AG09309 (cell line): ENCODE results near the gene CHID1.

Experiments used
- DNase-seq: peaks from one replicate; pipeline ENCODE4 v3.0.0-alpha.2; 2010; ENCODE audit warnings: low read depth
- H3K4me3 ChIP-seq: 2 replicates; pipeline ENCODE4 v1.5.1; 2011; ENCODE audit warnings: mild to moderate bottlenecking, low read depth, low read length, moderate library complexity; ENCODE audit not compliant: control insufficient read depth
- TF ChIP-seq, protein P1 (sequence below): IDR thresholded peaks from 2 replicates; pipeline ENCODE4 v1.5.1; 2011; ENCODE audit warnings: mild to moderate bottlenecking, low read depth, low read length, inconsistent platforms; ENCODE audit not compliant: insufficient read depth, control insufficient read depth; ENCODE audit errors: missing control alignments

CHID1 gene

DNA sequence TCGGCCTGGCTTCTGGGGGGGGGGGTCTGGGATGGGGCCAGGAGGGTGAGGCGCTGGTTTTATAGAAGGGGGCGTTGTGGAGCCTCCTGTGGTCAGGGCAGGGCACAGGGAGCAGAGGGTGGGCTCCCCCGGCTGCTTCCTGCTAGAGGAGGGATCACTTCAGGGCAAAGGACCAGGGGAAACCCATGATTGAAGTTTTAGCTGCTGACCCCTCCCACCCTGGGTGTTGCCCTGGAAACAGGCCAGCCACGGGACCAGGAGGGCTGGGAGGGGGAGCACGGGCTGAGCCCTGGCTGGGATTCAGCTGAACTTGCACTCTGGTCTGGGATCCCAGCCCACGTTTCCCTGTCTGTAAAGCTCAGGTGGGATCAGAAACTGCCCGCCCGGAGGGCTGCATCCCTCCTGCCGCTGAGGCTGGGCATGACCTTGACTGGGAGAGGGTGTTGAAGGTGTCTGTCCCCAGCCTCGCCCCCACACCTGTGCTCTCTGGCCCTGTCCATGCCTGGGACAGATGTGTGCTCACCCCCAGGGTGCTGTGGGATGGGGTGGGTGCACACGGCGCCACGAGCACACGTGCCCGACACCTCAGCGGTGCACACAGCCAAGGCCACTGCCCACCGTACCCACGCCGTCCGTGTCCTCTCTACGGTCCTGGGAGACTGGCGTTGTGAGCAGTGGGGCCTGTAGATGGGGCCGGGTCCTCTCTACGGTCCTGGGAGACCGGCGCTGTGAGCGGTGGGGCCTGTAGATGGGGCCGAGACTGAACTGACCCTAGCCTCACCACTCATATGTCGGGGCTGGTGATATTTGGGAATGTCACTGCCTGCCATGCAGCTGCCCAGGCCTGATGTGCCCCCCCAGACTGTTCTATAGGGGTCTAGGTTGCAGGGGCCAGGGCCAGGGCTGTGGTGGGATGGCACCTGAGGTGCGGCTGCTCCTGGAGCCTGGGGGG lies 65.6 kb downstream of the CHID1 start:
- peak; percentile 77 for DNase-seq
- H3K4me3 ChIP-seq = peak overlapping the region; percentile 70
- TF ChIP-seq, protein P1, sequence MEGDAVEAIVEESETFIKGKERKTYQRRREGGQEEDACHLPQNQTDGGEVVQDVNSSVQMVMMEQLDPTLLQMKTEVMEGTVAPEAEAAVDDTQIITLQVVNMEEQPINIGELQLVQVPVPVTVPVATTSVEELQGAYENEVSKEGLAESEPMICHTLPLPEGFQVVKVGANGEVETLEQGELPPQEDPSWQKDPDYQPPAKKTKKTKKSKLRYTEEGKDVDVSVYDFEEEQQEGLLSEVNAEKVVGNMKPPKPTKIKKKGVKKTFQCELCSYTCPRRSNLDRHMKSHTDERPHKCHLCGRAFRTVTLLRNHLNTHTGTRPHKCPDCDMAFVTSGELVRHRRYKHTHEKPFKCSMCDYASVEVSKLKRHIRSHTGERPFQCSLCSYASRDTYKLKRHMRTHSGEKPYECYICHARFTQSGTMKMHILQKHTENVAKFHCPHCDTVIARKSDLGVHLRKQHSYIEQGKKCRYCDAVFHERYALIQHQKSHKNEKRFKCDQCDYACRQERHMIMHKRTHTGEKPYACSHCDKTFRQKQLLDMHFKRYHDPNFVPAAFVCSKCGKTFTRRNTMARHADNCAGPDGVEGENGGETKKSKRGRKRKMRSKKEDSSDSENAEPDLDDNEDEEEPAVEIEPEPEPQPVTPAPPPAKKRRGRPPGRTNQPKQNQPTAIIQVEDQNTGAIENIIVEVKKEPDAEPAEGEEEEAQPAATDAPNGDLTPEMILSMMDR = no peak

DNA sequence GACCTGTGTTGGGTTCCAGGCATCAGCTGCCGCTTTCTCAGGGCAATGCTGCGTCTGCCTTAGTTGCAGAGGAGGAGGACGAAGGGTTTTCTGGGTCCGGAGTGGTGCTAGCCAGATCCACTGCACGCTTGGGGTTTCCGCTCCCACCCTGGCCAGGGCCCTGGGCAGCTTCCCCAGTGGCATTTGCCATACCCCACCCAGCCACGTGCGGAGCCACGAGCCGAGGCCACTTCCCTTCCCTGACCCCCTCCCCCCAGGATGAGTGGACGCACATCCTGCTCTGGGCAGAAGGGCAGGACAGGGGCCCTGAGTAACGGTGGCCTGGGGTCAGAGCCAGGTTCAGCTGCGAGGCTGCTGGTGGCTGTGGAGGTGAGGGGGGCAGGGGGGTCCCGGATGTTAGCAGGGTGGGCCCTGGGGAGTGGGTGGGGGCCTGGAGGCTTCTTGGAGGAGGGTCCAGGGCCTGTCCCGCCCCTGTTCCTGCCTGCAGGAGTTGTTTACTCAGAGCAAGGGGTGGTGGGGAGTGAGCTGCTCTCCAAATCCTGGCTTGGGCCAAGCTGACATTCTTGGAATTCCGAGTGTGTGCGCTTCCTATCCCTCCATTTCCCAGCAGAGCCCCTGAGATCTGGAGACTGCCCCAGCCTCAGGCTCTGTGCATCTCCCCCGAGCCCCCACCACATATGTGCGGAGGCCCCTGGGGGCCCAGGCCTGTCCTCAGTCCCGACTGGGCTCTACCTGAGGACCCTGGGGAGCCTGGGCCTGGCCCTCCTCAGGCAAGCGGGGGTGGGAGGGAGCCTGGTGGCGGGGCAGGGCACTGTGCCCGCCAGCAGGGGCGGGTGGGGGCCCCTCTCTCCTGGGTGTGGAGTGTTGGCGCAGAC lies 66.6 kb downstream of the CHID1 start:
- peak; percentile 92 for DNase-seq
- peak overlapping the region; percentile 70 for H3K4me3 ChIP-seq
- TF ChIP-seq, protein P1 = peak; percentile 5

DNA sequence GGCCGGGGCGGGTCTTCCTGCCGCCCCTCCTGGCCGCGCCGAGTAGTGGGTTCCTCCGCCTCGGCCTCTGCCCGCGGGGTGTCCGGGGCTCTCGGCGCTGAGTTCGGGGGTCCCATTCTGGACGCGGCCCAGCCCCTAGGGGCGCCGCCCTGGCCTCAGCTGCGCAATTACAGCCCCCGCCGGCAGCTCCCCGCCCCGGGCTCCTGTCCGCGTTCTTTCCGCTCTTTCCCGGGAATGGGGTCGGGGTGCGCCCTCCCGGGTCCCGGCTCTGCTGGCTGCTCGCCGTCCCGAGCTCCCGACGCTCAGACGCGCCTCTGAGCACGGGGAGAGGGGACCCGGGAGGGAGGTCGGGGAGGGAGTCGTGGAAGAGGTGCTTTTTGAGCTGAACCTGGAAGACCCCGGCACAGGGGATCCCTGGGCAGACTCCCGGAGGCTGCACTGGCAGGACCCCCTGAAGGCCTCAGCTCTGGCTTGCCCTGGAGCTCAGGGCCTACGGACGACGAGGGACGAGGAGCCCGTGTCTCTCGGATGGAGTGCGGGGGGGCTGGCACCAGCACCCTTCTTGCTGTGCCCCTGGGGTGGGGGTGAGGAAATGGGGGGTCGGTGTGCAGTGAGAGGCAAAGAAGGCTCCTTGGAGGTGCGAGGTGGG lies 67.4 kb downstream of the CHID1 start:
- TF ChIP-seq, protein P1 = no peak

DNA sequence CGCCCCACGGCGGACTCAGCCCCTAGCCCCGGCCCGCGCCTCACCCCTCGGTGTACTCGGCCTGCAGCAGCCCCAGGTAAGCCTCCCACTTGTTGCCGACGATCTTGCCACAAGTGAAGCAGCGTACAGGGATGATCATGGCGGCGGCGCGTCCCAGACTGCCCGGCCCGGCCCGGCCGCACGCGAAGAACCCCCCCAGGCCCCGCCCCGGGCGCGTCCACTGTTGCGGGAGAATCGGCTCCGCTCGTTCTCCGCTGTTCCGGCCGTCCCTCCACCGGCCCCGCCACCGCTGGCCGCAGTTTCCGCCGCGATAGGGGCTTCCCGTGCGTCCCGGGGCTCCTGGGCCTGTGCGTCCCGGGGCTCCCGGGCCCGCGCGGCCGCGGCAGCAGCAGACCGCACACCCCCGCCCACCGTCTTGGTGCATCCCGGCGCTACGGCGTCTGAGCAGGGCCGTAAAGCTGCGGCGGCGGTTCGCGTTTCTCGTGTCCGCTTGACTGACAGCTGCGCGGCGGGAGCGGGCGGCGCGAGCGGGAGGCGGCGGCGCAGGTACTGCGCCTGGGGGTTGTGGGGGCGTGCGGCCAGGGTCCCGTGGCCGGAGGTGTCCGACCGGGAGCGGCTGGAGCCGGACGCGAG lies 68.1 kb downstream of the CHID1 start, which contains the start of the genes POLR2L and TSPAN4:
TSS of gene POLR2L (minus strand) at position 160 of the 633 bp plus-strand sequence. CDS start at position 139, 21 bp downstream.
TSS of gene TSPAN4 (plus strand) at position 483 of the 633 bp plus-strand sequence. CDS start 7,453 bp downstream, outside the sequence.
- peak within 1 kb of the TSS; percentile 70 for H3K4me3 ChIP-seq
- DNase-seq = no peak

More for the DNA sequence above, 67.4 kb downstream of the CHID1 start:
- no peak for DNase-seq
- peak overlapping the region; percentile 70 for H3K4me3 ChIP-seq

DNA sequence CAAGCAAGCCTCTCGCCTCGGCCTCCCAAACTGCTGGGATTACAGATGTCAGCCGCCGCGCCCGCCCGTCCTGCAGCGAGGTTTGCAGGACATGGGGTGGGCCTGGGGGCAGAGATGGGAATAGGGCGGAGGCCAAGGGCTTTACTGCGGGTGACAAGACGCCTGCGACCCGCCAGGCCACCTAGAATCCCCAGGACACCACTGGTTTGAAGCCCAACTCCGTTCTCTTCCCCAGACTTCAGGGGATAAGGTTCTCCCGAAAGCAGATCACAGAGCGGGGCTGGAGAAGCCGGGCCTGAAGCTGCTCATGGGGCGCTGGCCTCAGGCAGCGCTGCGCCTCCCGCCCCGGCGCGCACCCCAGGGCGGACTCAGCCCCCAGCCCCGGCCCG lies 68.6 kb downstream of the CHID1 start:
- peak overlapping the region; percentile 70 for H3K4me3 ChIP-seq
- TF ChIP-seq, protein P1 = no peak
- no peak for DNase-seq

More for the DNA sequence above, 68.1 kb downstream of the CHID1 start, which contains the start of the genes POLR2L and TSPAN4:
- TF ChIP-seq, protein P1 = no peak
